ENCODE data around the gene BCL10. TPM values are rescaled to one million over a fixed set of nuclear protein-coding genes. Genes with fewer than 3 reads are reported as not detected.
A peak's percentile ranks its signal among the peaks of the same experiment; 100 is the strongest.

BCL10 gene
- total and polyA plus RNA-seq, 12 donors: 5.5 to 34.6 (median 19.8) TPM

- Histone ChIP-seq H3K27ac (no peak overlapping the region), H3K4me1 (replicated peaks in 1 of 2) (no peaks in the 10 kb centered on the region), H3K36me3 (replicated peaks in 1 of 2) (no peaks in the 10 kb centered on the region), H3K9me3 (replicated peaks in 1 of 3) (no peaks in the 10 kb centered on the region), H3K4me3 (no peak overlapping the region), H3K27me3 (no peaks in the 10 kb centered on the region)
- WGBS, 4 donors: 51 to 62% (median 56%) methylated on average over 6 of the region's 6 CpGs
- peak in 3 of 7 donors; percentile 17 to 33 (median 18) for DNase-seq
- TF ChIP-seq POLR2A (IDR thresholded peaks at IDR 0.05): no peak
- TF ChIP-seq CTCF (IDR thresholded peaks at IDR 0.05): no peak
- intact Hi-C loops (cut with DNase I): loop anchor here in 1 of 2 donors (10.0 kb wide), 1 partner anchor 105 kb away; no protein-coding TSS in a partner anchor
Observed at GRCh38 chr1:85229574-85230097, 46.8 kb downstream of the BCL10 start.

GRCh38 chr1:85228972-85229371 lies 47.5 kb downstream of the BCL10 start:
- no peak for DNase-seq
- intact Hi-C loops (cut with DNase I): no loop called here
- H3K27me3 ChIP-seq: no peaks in the 10 kb centered on the region
- no peak overlapping the region for H3K27ac ChIP-seq
- no peaks in the 10 kb centered on the region for H3K36me3 ChIP-seq (replicated peaks in 1 of 2)
- no peaks in the 10 kb centered on the region for H3K9me3 ChIP-seq (replicated peaks in 1 of 3)
- no peaks in the 10 kb centered on the region for H3K4me1 ChIP-seq (replicated peaks in 1 of 2)
- no peak overlapping the region for H3K4me3 ChIP-seq
- TF ChIP-seq CTCF (IDR thresholded peaks at IDR 0.05) (no peak), POLR2A (IDR thresholded peaks at IDR 0.05) (no peak)
- WGBS, 4 donors: 0 to 80% (median 45%) methylated on average over 1 of the region's 1 CpG

GRCh38 chr1:85225624-85226380 lies 50.6 kb downstream of the BCL10 start:
- intact Hi-C loops (cut with DNase I): no loop called here
- no peak for TF ChIP-seq POLR2A (IDR thresholded peaks at IDR 0.05)
- TF ChIP-seq CTCF (IDR thresholded peaks at IDR 0.05): no peak
- WGBS, 4 donors: 67 to 84% (median 75%) methylated on average over 5 of the region's 5 CpGs
- H3K27me3 ChIP-seq: no peaks in the 10 kb centered on the region
- no peak for DNase-seq
- no peak overlapping the region for H3K27ac ChIP-seq
- H3K4me3 ChIP-seq: no peak overlapping the region
- H3K36me3 ChIP-seq (replicated peaks in 1 of 2): no peaks in the 10 kb centered on the region
- H3K4me1 ChIP-seq (replicated peaks in 1 of 2): no peaks in the 10 kb centered on the region
- no peaks in the 10 kb centered on the region for H3K9me3 ChIP-seq (replicated peaks in 1 of 3)

GRCh38 chr1:85224734-85225623 lies 51.5 kb downstream of the BCL10 start:
- H3K27ac ChIP-seq: no peak overlapping the region
- no peaks in the 10 kb centered on the region for H3K36me3 ChIP-seq (replicated peaks in 1 of 2)
- intact Hi-C loops (cut with DNase I): no loop called here
- no peaks in the 10 kb centered on the region for H3K4me1 ChIP-seq (replicated peaks in 1 of 2)
- no peaks in the 10 kb centered on the region for H3K9me3 ChIP-seq (replicated peaks in 1 of 3)
- H3K27me3 ChIP-seq: no peaks in the 10 kb centered on the region
- no peak for DNase-seq
- 64 to 79% (median 68%) methylated on average over 2 to 3 of the region's 3 CpGs for WGBS, 4 donors
- H3K4me3 ChIP-seq: no peak overlapping the region
- no peak for TF ChIP-seq CTCF (IDR thresholded peaks at IDR 0.05)
- no peak for TF ChIP-seq POLR2A (IDR thresholded peaks at IDR 0.05)
